Large intestine (tissue), 12 donors: ENCODE data around the gene TACR3. TPM values are rescaled to one million over a fixed set of nuclear protein-coding genes. Genes with fewer than 3 reads are reported as not detected.
"Not testable (repeated sequence)": the region's sequence is repeated elsewhere in the genome, so short reads cannot be mapped to it uniquely, and the experiment has no call there.

Experiments used
- DNase-seq, 2 donors: peaks; one replicate each; pipeline versions ENCODE4 v3.0.0 to v3.0.0-alpha.2; 2013
- H3K27ac ChIP-seq: one replicate; pipeline ENCODE4 v1.5.1; 2013; ENCODE audit warnings: low read length
- H3K27me3 ChIP-seq: 2 replicates; pipeline ENCODE4 v1.6.1; 2013; ENCODE audit warnings: low read length; ENCODE audit not compliant: control insufficient read depth, insufficient read depth
- H3K36me3 ChIP-seq: 2 replicates; pipeline ENCODE4 v1.6.1; 2013; ENCODE audit warnings: low read length; ENCODE audit not compliant: control insufficient read depth, insufficient read depth
- H3K4me1 ChIP-seq: one replicate; pipeline ENCODE4 v1.6.1; 2013; ENCODE audit warnings: low read length; ENCODE audit not compliant: control insufficient read depth, insufficient read depth
- H3K4me3 ChIP-seq: one replicate; pipeline ENCODE4 v1.5.1; 2013; ENCODE audit warnings: low read length
- H3K9me3 ChIP-seq: one replicate; pipeline ENCODE4 v1.6.1; 2013; ENCODE audit warnings: mild to moderate bottlenecking, low read depth, low read length, moderate library complexity; ENCODE audit not compliant: control insufficient read depth
- WGBS: methylation state at CpG from one replicate; pipeline ENCODE4 v1.1.5; 2013; ENCODE audit warnings: low lambda C conversion rate; ENCODE audit not compliant: insufficient coverage; 5-methylcytosine and 5-hydroxymethylcytosine counted together
- long read RNA-seq, 11 donors: transcript quantifications; one replicate each; lab custom pipeline, GENCODE V29; 2026
- polyA plus RNA-seq: library from polyadenylated mRNA; unstranded; fragments of 120-200 nt; gene quantifications from one replicate; pipeline ENCODE4 v1.2.1, GENCODE V29; 2013

The TACR3 gene
- polyA plus RNA-seq, result 0.54 TPM
- long read RNA-seq, donor 1, result 0 reads
- long read RNA-seq, donor 2, result 0 reads
- long read RNA-seq, donor 3, result 0 reads
- long read RNA-seq, donor 4, result 0 reads
- long read RNA-seq, donor 5, result 0 reads
- long read RNA-seq, donor 6, result 0 reads
- long read RNA-seq, donor 7, result 0 reads
- long read RNA-seq, donor 8, result 0 reads
- long read RNA-seq, donor 9, result 0 reads
- long read RNA-seq, donor 10, result 0 reads
- long read RNA-seq, donor 11, result 0 reads

DNA sequence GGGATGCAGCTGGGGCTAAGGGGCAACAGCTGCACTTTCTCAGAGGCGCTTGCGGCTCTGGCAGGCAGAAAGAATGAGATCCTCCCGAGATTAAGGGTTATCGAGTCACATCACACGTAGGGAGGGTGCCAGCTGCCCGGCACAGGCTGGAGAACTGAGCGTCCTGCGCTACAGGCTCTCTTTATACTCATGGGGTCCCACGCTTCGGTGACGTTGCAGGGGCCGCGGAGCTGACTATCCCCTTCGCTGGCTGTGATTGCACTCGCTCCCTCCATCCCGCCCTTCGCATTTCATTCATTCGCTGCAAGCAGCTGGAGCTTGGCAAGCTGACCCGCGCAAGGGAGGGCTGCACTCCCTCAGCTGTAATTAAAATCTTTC, at the start of gene TACR3:
TSS of gene TACR3 (minus strand) at position 156 of the 378 bp plus-strand sequence. CDS start 310 bp downstream, outside the sequence.
- Histone ChIP-seq H3K27me3 (peaks cover 15% of the 10 kb centered on the region), H3K4me3 (peak within 1 kb of the TSS; percentile 39), H3K27ac (no peak within 1 kb of the TSS), H3K4me1 (no peaks in the 10 kb centered on the region), H3K36me3 (no peaks in the 10 kb centered on the region), H3K9me3 (peaks cover 8% of the 10 kb centered on the region)
- WGBS, result 20% methylated on average over 1 of the region's 20 CpGs
- DNase-seq, result peak in 1 of 2 donors; percentile 9

GRCh38 chr4:103757631-103758030, 37.8 kb upstream of the TACR3 start:
- no peaks in the 10 kb centered on the region for H3K9me3 ChIP-seq
- DNase-seq, result no peak
- no CpG with 5 or more reads among the region's 2 CpGs for WGBS
- no peak overlapping the region for H3K4me3 ChIP-seq
- H3K4me1 ChIP-seq, result no peaks in the 10 kb centered on the region
- no peak overlapping the region for H3K27ac ChIP-seq
- no peaks in the 10 kb centered on the region for H3K36me3 ChIP-seq
- no peaks in the 10 kb centered on the region for H3K27me3 ChIP-seq

GRCh38 chr4:103756741-103757140, 37.0 kb upstream of the TACR3 start:
- no peak overlapping the region for H3K27ac ChIP-seq
- no peaks in the 10 kb centered on the region for H3K4me1 ChIP-seq
- H3K9me3 ChIP-seq, result no peaks in the 10 kb centered on the region
- H3K36me3 ChIP-seq, result no peaks in the 10 kb centered on the region
- no peak for DNase-seq
- H3K4me3 ChIP-seq, result no peak overlapping the region
- H3K27me3 ChIP-seq, result no peaks in the 10 kb centered on the region

- WGBS, result no CpG with 5 or more reads among the region's 3 CpGs
- Histone ChIP-seq H3K4me1 (no peaks in the 10 kb centered on the region), H3K4me3 (no peak overlapping the region), H3K9me3 (no peaks in the 10 kb centered on the region), H3K36me3 (no peaks in the 10 kb centered on the region), H3K27me3 (no peaks in the 10 kb centered on the region), H3K27ac (no peak overlapping the region)
- no peak for DNase-seq
Measured at GRCh38 chr4:103754844-103755243, 35.1 kb upstream of the TACR3 start.

GRCh38 chr4:103753868-103754653, 34.3 kb upstream of the TACR3 start:
- Histone ChIP-seq H3K36me3 (no peaks in the 10 kb centered on the region), H3K27ac (no peak overlapping the region), H3K27me3 (no peaks in the 10 kb centered on the region), H3K9me3 (no peaks in the 10 kb centered on the region), H3K4me1 (no peaks in the 10 kb centered on the region), H3K4me3 (no peak overlapping the region)
- no peak for DNase-seq
- no CpG with 5 or more reads among the region's 7 CpGs for WGBS

GRCh38 chr4:103723150-103723549, 3.4 kb upstream of the TACR3 start:
- not testable (repeated sequence) for H3K9me3 ChIP-seq, H3K4me3 ChIP-seq, H3K36me3 ChIP-seq, H3K27ac ChIP-seq, DNase-seq, H3K4me1 ChIP-seq
- WGBS, result no CpG with 5 or more reads among the region's 27 CpGs
- peaks cover 15% of the 10 kb centered on the region for H3K27me3 ChIP-seq

DNA sequence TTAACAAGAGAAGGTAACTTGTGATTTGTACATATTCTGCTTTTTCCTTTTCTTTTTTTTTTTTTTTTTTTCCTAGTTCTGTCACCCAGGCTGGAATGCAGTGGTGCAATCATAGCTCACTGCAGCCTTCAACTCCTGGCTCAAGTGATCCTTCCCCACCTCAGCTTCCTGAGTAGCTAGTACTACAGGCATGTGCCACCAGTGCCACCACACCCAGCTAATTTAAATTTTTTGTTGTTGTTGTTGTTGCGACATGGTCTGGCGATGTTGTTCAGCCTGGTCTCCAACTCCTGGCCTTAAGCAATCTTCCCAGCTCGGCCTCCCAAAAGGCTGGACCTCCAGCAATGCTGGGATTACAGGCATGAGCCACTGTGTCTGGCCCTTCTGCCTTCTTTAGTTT, 1.5 kb upstream of the TACR3 start:
- H3K4me3 ChIP-seq, result no peak overlapping the region
- 100% methylated on average over 1 of the region's 3 CpGs for WGBS
- peaks cover 8% of the 10 kb centered on the region for H3K9me3 ChIP-seq
- no peaks in the 10 kb centered on the region for H3K4me1 ChIP-seq
- no peak overlapping the region for H3K27ac ChIP-seq
- DNase-seq, result no peak
- H3K36me3 ChIP-seq, result no peaks in the 10 kb centered on the region
- H3K27me3 ChIP-seq, result peaks cover 15% of the 10 kb centered on the region

DNA sequence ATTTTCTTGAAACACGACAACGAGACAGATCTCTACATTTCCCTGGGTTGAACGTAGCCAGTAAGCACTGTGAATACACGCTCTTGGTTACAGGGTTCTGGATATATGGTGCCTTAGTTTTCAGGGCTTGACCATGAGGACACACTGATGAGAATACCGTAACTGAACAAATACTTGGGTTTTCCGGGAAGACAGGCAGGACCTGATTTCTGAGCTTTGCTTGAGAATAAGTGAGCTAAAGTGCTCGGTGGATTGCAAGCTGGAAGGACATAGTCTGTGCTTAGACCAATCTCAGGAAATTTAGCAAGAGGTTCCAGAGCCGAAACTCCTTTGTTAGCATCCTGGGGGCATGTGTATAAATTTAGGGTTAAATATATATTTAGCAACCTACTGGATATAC, 876 bp upstream of the TACR3 start:
- Histone ChIP-seq H3K27me3 (peaks cover 15% of the 10 kb centered on the region), H3K9me3 (peaks cover 8% of the 10 kb centered on the region), H3K27ac (no peak overlapping the region), H3K4me3 (no peak overlapping the region), H3K4me1 (no peaks in the 10 kb centered on the region), H3K36me3 (no peaks in the 10 kb centered on the region)
- WGBS, result no CpG with 5 or more reads among the region's 8 CpGs
- no peak for DNase-seq

GRCh38 chr4:103719105-103719829, 518 bp downstream of the TACR3 start:
- peak in 1 of 2 donors; percentile 4 for DNase-seq
- Histone ChIP-seq H3K4me1 (no peaks in the 10 kb centered on the region), H3K27ac (no peak overlapping the region), H3K9me3 (peaks cover 8% of the 10 kb centered on the region), H3K27me3 (peaks cover 15% of the 10 kb centered on the region), H3K4me3 (peak overlapping the region; percentile 39), H3K36me3 (no peaks in the 10 kb centered on the region)
- no CpG with 5 or more reads among the region's 39 CpGs for WGBS

GRCh38 chr4:103692615-103693014, 27.2 kb downstream of the TACR3 start:
- Histone ChIP-seq H3K27ac (no peak overlapping the region), H3K9me3 (no peaks in the 10 kb centered on the region), H3K4me1 (no peaks in the 10 kb centered on the region), H3K4me3 (no peak overlapping the region), H3K27me3 (no peaks in the 10 kb centered on the region), H3K36me3 (no peaks in the 10 kb centered on the region)
- DNase-seq, result no peak
